GM23338 (cell line): ENCODE measurements around the gene STIP1. TPM values are rescaled to one million over a fixed set of nuclear protein-coding genes. Genes with fewer than 3 reads are reported as not detected.

Experiments used
- NANOG ChIP-seq: IDR thresholded peaks from 2 replicates; pipeline ENCODE4 v1.6.1; 2016; ENCODE audit warnings: antibody characterized with exemption, borderline replicate concordance
- polyA plus RNA-seq: library from polyadenylated mRNA; unstranded; fragments of >200 nt; fragmentation: Nextera tagmentation; extraction: Ambion mirVana; gene quantifications from 2 replicates; pipeline ENCODE4 v1.2.1, GENCODE V29; 2016
- total RNA-seq: library from RNA; depleted of rRNA; stranded (reverse); fragments of >200 nt; shearing (Covaris generic); gene quantifications from 2 replicates; pipeline ENCODE4 v1.2.3, GENCODE V29; 2014
- TF ChIP-seq, protein P1 (sequence below): fragments of 250-450 bp; sonication (Bioruptor Pico); IDR thresholded peaks from 2 replicates; pipeline ENCODE4 v1.5.0; 2020; ENCODE audit warnings: mild to moderate bottlenecking, moderate library complexity
- TF ChIP-seq, protein P2 (sequence below): IDR thresholded peaks from one replicate; pipeline ENCODE4 v1.6.1; 2018; ENCODE audit warnings: antibody characterized with exemption; ENCODE audit not compliant: unreplicated experiment

The STIP1 gene
- total and polyA plus RNA-seq, 2 experiments from 2014 or later, result 213 to 351 TPM

DNA sequence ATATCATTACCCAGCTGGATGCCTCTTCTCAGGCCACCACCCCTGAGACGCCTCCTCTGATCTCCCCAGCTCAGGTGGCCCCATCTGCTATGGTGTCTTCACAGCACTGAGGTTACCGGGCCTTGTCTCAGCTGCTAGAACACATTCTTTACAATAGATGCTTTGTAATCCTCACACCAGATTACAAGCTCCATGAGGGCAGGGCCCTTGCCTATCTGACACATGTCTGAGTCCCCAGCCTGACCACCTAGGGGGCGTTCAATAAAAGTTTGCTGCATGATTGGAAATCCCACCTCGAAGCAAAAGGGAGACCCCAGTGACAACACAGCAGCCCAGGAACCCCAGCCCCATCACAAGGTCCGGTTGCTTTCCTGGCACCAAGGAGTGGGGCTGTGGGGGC, 22.0 kb upstream of the STIP1 start (continued):
- TF ChIP-seq, protein P1, sequence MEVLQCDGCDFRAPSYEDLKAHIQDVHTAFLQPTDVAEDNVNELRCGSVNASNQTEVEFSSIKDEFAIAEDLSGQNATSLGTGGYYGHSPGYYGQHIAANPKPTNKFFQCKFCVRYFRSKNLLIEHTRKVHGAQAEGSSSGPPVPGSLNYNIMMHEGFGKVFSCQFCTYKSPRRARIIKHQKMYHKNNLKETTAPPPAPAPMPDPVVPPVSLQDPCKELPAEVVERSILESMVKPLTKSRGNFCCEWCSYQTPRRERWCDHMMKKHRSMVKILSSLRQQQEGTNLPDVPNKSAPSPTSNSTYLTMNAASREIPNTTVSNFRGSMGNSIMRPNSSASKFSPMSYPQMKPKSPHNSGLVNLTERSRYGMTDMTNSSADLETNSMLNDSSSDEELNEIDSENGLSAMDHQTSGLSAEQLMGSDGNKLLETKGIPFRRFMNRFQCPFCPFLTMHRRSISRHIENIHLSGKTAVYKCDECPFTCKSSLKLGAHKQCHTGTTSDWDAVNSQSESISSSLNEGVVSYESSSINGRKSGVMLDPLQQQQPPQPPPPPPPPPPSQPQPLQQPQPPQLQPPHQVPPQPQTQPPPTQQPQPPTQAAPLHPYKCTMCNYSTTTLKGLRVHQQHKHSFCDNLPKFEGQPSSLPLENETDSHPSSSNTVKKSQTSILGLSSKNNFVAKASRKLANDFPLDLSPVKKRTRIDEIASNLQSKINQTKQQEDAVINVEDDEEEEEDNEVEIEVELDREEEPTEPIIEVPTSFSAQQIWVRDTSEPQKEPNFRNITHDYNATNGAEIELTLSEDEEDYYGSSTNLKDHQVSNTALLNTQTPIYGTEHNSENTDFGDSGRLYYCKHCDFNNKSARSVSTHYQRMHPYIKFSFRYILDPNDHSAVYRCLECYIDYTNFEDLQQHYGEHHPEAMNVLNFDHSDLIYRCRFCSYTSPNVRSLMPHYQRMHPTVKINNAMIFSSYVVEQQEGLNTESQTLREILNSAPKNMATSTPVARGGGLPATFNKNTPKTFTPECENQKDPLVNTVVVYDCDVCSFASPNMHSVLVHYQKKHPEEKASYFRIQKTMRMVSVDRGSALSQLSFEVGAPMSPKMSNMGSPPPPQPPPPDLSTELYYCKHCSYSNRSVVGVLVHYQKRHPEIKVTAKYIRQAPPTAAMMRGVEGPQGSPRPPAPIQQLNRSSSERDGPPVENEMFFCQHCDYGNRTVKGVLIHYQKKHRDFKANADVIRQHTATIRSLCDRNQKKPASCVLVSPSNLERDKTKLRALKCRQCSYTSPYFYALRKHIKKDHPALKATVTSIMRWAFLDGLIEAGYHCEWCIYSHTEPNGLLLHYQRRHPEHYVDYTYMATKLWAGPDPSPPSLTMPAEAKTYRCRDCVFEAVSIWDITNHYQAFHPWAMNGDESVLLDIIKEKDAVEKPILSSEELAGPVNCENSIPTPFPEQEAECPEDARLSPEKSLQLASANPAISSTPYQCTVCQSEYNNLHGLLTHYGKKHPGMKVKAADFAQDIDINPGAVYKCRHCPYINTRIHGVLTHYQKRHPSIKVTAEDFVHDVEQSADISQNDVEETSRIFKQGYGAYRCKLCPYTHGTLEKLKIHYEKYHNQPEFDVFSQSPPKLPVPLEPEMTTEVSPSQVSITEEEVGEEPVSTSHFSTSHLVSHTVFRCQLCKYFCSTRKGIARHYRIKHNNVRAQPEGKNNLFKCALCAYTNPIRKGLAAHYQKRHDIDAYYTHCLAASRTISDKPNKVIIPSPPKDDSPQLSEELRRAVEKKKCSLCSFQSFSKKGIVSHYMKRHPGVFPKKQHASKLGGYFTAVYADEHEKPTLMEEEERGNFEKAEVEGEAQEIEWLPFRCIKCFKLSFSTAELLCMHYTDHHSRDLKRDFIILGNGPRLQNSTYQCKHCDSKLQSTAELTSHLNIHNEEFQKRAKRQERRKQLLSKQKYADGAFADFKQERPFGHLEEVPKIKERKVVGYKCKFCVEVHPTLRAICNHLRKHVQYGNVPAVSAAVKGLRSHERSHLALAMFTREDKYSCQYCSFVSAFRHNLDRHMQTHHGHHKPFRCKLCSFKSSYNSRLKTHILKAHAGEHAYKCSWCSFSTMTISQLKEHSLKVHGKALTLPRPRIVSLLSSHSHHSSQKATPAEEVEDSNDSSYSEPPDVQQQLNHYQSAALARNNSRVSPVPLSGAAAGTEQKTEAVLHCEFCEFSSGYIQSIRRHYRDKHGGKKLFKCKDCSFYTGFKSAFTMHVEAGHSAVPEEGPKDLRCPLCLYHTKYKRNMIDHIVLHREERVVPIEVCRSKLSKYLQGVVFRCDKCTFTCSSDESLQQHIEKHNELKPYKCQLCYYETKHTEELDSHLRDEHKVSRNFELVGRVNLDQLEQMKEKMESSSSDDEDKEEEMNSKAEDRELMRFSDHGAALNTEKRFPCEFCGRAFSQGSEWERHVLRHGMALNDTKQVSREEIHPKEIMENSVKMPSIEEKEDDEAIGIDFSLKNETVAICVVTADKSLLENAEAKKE (CRISPR knock-in tag), result no peak
- TF ChIP-seq, protein P2, sequence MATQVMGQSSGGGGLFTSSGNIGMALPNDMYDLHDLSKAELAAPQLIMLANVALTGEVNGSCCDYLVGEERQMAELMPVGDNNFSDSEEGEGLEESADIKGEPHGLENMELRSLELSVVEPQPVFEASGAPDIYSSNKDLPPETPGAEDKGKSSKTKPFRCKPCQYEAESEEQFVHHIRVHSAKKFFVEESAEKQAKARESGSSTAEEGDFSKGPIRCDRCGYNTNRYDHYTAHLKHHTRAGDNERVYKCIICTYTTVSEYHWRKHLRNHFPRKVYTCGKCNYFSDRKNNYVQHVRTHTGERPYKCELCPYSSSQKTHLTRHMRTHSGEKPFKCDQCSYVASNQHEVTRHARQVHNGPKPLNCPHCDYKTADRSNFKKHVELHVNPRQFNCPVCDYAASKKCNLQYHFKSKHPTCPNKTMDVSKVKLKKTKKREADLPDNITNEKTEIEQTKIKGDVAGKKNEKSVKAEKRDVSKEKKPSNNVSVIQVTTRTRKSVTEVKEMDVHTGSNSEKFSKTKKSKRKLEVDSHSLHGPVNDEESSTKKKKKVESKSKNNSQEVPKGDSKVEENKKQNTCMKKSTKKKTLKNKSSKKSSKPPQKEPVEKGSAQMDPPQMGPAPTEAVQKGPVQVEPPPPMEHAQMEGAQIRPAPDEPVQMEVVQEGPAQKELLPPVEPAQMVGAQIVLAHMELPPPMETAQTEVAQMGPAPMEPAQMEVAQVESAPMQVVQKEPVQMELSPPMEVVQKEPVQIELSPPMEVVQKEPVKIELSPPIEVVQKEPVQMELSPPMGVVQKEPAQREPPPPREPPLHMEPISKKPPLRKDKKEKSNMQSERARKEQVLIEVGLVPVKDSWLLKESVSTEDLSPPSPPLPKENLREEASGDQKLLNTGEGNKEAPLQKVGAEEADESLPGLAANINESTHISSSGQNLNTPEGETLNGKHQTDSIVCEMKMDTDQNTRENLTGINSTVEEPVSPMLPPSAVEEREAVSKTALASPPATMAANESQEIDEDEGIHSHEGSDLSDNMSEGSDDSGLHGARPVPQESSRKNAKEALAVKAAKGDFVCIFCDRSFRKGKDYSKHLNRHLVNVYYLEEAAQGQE, result no peak
- TF ChIP-seq NANOG, result no peak
